Stomach smooth muscle (tissue), 2 donors: ENCODE measurements around the gene AGBL4.

Experiments used
- H3K27ac ChIP-seq: one replicate; pipeline ENCODE4 v1.7.0; 2013; ENCODE audit warnings: mild to moderate bottlenecking, low read length, inconsistent platforms
- H3K27me3 ChIP-seq, 2 donors: one replicate each; pipeline ENCODE4 v1.7.0; 2013; ENCODE audit warnings: low read length in 2 of 2; ENCODE audit not compliant: insufficient read depth in 2 of 2, control insufficient read depth in 1 of 2
- H3K36me3 ChIP-seq, 2 donors: one replicate each; pipeline ENCODE4 v1.7.0; 2013; ENCODE audit warnings: low read length in 2 of 2; ENCODE audit not compliant: control insufficient read depth in 2 of 2, insufficient read depth in 2 of 2
- H3K4me1 ChIP-seq: one replicate; pipeline ENCODE4 v1.7.0; 2013; ENCODE audit warnings: low read length; ENCODE audit not compliant: control insufficient read depth, insufficient read depth
- H3K4me3 ChIP-seq, 2 donors: one replicate each; pipeline ENCODE4 v1.7.0; 2013; ENCODE audit warnings: low read length in 2 of 2
- H3K9ac ChIP-seq, 2 donors: one replicate each; pipeline ENCODE4 v1.7.0; 2013; ENCODE audit warnings: low read length in 2 of 2, mild to moderate bottlenecking in 1 of 2
- H3K9me3 ChIP-seq, 2 donors: one replicate each; pipeline ENCODE4 v1.7.0; 2013; ENCODE audit warnings: low read length in 2 of 2; ENCODE audit not compliant: control insufficient read depth in 2 of 2
- donor health status: healthy.
- donor health status: Pancreatic carcinoma.

AGBL4 gene

DNA sequence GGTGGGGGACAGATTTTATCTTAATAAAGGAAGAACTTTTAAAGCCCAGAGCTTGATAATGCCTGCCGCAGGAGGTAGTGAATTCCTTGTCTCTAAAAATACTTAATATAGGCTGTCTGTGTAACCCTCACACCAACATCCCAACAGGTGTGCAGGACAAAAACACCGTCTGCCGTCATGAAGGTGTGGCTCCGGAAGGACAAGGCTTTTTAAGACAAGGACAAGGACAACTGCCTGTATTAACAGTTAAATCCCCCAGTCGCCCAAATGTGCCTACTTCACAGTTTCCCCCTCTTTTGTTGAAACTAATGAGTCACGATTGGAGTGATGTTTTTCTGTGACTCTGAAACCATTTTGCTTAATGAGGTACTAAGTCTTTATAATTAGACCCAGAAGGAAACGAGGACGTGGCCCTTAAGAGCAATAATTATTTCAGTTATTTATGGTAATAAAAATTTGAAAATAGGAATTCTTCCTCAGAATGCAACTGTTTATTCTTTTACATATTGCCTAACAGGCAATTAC lies 1524.5 kb downstream of the AGBL4 start:
- no peaks in the 10 kb centered on the region for H3K36me3 ChIP-seq
- peaks cover 7% of the 10 kb centered on the region for H3K4me1 ChIP-seq
- no peak overlapping the region for H3K4me3 ChIP-seq
- H3K9me3 ChIP-seq: no peaks in the 10 kb centered on the region
- H3K9ac ChIP-seq: no peak overlapping the region
- no peaks in the 10 kb centered on the region for H3K27me3 ChIP-seq
- no peak overlapping the region for H3K27ac ChIP-seq

DNA sequence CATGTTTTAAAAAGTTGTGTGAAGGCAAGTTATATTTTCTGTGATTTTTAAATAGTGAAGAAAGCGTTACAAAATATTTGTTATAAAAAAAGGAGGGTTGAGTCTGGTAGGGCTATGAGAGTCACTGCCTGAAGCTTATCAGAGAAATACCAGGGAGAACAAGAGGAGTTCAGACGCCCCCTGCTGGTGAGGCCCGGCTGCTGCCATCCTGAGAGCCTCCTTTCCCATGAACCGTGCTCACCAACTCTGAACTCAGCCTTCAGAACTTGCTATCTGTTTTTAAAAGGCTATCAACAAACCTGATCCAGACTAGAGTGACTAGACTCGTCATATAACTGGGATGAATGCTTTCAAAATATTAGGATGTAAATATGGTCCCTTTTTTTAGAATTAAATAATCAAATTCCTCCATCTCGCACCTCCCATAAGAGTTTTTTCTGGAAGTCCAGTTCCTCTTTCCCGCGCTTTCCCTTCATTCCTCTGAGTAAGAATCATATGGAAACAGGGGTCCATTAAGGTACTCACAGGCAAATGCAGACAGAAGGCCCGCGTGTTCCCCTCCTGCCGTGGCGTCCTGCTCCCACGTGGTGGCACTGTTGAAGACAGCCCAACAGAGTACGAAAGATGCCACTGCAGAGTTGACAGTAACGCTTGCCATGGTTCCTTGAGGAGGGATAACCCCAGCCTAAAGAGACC lies 1525.5 kb downstream of the AGBL4 start:
- Histone ChIP-seq H3K4me3 (no peak overlapping the region), H3K27me3 (no peaks in the 10 kb centered on the region), H3K9me3 (no peaks in the 10 kb centered on the region), H3K4me1 (peaks cover 13% of the 10 kb centered on the region), H3K36me3 (no peaks in the 10 kb centered on the region), H3K9ac (no peak overlapping the region), H3K27ac (no peak overlapping the region)

DNA sequence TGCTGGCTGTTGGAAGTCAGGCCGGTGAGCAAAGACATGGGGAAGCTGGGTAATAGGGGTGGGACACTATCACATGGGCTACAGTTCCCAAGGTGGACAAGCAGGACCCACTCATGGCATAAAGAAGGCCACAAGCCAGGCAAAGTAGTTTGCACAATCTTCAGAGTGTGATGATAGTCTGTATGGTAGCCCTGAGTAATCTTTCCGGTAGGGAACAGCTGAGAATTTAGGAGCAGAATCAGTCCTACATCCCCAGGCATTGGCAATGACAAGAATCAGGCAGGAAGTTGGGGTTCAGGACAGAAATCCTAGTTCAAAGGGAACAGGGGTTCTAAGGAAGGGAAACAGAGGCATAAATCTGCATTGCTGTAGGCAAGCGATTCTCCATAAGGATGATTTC lies 1527.8 kb downstream of the AGBL4 start:
- H3K27ac ChIP-seq: no peak overlapping the region

DNA sequence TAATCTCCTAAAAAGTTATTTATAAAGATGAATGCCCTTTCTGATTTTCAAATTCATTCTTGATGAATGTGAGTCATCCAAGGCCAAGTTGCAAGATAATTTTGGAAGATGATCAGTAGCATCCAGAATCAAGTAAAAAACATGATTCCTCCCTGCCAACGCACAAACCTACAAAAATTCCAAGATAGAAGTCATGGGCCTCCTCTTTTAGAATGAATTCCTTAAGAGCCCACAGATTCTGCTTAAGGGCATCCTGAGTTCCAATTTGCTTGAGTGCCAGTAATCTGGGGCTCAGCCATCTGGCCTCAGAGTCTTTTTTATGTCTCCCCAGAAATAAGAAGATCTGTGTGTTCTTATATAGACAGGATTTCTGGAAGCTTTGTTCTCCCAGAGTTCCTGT lies 1528.6 kb downstream of the AGBL4 start:
- Histone ChIP-seq H3K4me3 (no peak overlapping the region), H3K27me3 (no peaks in the 10 kb centered on the region), H3K9me3 (no peaks in the 10 kb centered on the region), H3K36me3 (no peaks in the 10 kb centered on the region), H3K9ac (no peak overlapping the region), H3K4me1 (peaks cover 15% of the 10 kb centered on the region), H3K27ac (no peak overlapping the region)

More for the DNA sequence above, 1527.8 kb downstream of the AGBL4 start:
- no peaks in the 10 kb centered on the region for H3K36me3 ChIP-seq
- H3K4me3 ChIP-seq: no peak overlapping the region
- no peaks in the 10 kb centered on the region for H3K27me3 ChIP-seq
- no peak overlapping the region for H3K9ac ChIP-seq
- H3K9me3 ChIP-seq: no peaks in the 10 kb centered on the region
- peaks cover 15% of the 10 kb centered on the region for H3K4me1 ChIP-seq

DNA sequence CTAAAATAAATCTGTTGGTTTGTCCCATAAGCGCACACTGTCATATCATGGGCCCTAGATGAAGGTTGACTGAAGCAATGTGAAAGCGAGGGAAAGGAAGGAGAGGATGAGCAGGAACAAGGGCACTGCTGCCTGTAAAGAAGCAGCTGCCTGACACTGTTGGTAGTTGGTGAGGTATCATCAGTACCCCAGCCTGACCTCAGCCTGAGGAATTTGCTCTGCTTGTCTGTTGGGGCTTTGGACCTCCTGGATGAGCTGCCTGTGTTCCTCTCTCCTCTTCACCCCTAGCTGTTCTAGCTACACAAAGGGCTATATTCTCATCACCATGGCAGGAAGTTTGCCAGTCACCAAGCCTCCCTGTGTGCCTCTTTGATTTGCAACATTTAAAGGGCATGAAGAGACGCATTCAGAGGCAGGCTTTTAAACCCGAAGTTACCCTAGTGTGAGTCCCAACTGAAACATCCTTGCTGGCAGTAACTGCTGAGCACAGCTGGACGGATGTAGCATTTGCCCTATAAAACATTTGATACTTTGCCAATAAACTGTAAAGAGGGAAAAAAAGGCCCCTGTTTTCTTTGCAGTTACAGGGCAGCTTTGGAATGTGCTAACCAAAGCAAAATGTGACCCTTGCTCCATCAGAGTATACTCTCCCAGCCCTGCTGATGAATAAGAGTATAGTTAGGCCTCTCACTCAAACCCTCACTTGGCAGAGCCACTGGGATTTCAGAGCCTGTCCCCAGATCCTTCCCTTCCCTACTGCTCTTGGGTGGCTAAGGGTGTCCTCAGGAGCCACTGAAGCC lies 1529.6 kb downstream of the AGBL4 start:
- Histone ChIP-seq H3K27ac (no peak overlapping the region), H3K36me3 (no peaks in the 10 kb centered on the region), H3K4me3 (peak overlapping the region in 1 of 2 donors; percentile 15), H3K27me3 (no peaks in the 10 kb centered on the region), H3K4me1 (peaks cover 15% of the 10 kb centered on the region), H3K9ac (peak overlapping the region in 1 of 2 donors; percentile 36), H3K9me3 (no peaks in the 10 kb centered on the region)

DNA sequence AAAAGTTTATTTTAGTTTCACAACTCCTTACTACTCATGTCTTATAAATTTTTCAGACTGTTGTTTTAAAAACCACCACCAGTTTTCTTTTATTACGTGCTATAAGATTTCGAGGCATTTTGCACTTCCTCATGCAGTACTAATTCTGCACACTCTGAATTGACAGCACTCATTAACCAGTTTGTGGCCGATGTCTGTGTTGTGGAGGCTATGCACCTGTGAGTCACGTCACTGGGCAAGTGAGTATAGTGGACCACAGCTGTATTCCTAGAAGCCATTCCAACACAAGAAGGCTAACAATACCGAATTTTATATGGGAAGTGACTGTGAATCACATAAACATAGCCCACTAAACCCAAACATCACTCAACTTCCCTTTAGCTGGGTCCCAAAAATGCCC lies 1530.7 kb downstream of the AGBL4 start:
- Histone ChIP-seq H3K27me3 (no peaks in the 10 kb centered on the region), H3K4me3 (no peak overlapping the region), H3K9ac (no peak overlapping the region), H3K36me3 (no peaks in the 10 kb centered on the region), H3K27ac (no peak overlapping the region), H3K4me1 (peaks cover 13% of the 10 kb centered on the region), H3K9me3 (no peaks in the 10 kb centered on the region)

DNA sequence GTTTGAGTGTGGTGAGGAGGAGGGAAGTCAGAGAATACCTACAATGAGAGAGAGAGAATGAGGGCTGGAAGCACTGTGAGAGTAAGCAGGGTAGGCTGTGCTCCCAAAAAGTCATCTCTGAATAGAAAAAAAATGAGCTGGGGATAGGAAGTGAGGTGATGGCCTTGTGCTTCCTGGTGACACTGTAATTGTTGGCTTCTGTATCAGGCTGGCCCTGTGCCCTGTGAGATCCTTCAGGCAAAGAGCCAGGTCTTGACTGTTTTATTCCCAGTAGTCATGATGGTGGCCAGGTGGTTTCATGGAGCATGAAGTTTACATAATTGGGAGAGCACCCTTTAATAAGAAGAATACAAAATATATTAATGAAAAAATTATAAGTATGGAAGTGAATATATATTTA lies 1531.4 kb downstream of the AGBL4 start:
- H3K9ac ChIP-seq: no peak overlapping the region
- H3K4me3 ChIP-seq: no peak overlapping the region
- no peaks in the 10 kb centered on the region for H3K27me3 ChIP-seq
- peaks cover 13% of the 10 kb centered on the region for H3K4me1 ChIP-seq
- no peaks in the 10 kb centered on the region for H3K36me3 ChIP-seq
- H3K9me3 ChIP-seq: no peaks in the 10 kb centered on the region
- no peak overlapping the region for H3K27ac ChIP-seq

DNA sequence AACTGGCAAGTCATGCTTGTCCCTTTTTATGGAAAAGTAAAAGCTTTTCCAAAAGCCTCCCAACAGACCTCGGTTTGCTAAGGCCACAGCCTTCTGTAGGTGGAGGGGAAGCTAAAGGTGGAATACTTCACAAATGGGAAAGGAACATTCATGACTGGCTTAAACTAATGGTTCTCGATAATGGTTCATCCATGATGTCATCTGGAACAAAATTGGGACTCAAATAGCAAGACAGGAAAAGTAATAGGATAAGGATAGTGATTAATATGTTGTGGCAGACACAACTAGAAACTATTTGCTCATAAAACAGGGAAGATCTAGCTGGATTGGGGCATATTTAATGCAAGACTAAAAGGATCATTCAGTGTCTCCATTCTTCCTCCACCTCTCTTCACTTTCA lies 1535.0 kb downstream of the AGBL4 start:
- Histone ChIP-seq H3K27ac (no peak overlapping the region), H3K4me1 (peaks cover 3% of the 10 kb centered on the region), H3K9me3 (no peaks in the 10 kb centered on the region), H3K27me3 (no peaks in the 10 kb centered on the region), H3K36me3 (no peaks in the 10 kb centered on the region), H3K9ac (no peak overlapping the region), H3K4me3 (no peak overlapping the region)
